Measurements from ENCODE around the gene SPATS2.

GRCh38 chr12:49533331-49533730 is 166.1 kb downstream of the SPATS2 start:
- TF ChIP-seq POLR2A (IDR thresholded peaks at IDR 0.05): no peak
- no peak for TF ChIP-seq CTCF (IDR thresholded peaks at IDR 0.05)

All from thyroid gland (tissue), 4 donors.